ENCODE results near the gene STT3A.

GRCh38 chr11:125625630-125626287 is 33.1 kb downstream of the STT3A start:
- TF ChIP-seq POLR2AphosphoS5 (IDR thresholded peaks at IDR 0.05; ENCODE audit: low read depth, low read length) = peak; percentile 68
- TF ChIP-seq CTCF (IDR thresholded peaks at IDR 0.05) = no peak
